ENCODE results near the gene RAPGEF5. TPM values are rescaled to one million over a fixed set of nuclear protein-coding genes. Genes with fewer than 3 reads are reported as not detected.

Gene RAPGEF5
- total RNA-seq, 1 donor from 2014 or later = 12.4 TPM

GRCh38 chr7:22278660-22279059 lies 78.3 kb downstream of the RAPGEF5 start:
- no peak for DNase-seq
- intact Hi-C loops (cut with micrococcal nuclease) = no loop called here
- Mint-ChIP-seq H3K4me1 (no peaks in the 10 kb centered on the region), H3K27ac (no peak overlapping the region), H3K9me3 (no peaks in the 10 kb centered on the region), H3K4me3 (no peak overlapping the region), H3K36me3 (ENCODE audit: low read depth) (no peaks in the 10 kb centered on the region), H3K27me3 (no peaks in the 10 kb centered on the region)
- ChIA-PET CTCF (interaction anchor here (1.3 kb wide), 1 partner anchor 169 kb away, joined by 3 read pairs; no protein-coding TSS in a partner anchor), POLR2A (no interaction called here)
- ATAC-seq (ENCODE audit: low read depth) = no peak
- no peak for TF ChIP-seq CTCF (IDR thresholded peaks at IDR 0.05)

GRCh38 chr7:22277375-22277774 lies 79.6 kb downstream of the RAPGEF5 start:
- no peak overlapping the region for H3K4me3 Mint-ChIP-seq
- DNase-seq = no peak
- intact Hi-C loops (cut with micrococcal nuclease) = no loop called here
- no peaks in the 10 kb centered on the region for H3K9me3 Mint-ChIP-seq
- H3K4me1 Mint-ChIP-seq = no peaks in the 10 kb centered on the region
- no peaks in the 10 kb centered on the region for H3K36me3 Mint-ChIP-seq (ENCODE audit: low read depth)
- ChIA-PET POLR2A (interaction anchor here (1.1 kb wide), 1 partner anchor 40 kb away, joined by 4 read pairs; no protein-coding TSS in a partner anchor), CTCF (no interaction called here)
- H3K27me3 Mint-ChIP-seq = no peaks in the 10 kb centered on the region
- no peak overlapping the region for H3K27ac Mint-ChIP-seq
- no peak for TF ChIP-seq CTCF (IDR thresholded peaks at IDR 0.05)
- no peak for ATAC-seq (ENCODE audit: low read depth)

- DNase-seq = no peak
- Mint-ChIP-seq H3K4me3 (no peak overlapping the region), H3K27me3 (no peaks in the 10 kb centered on the region), H3K27ac (no peak overlapping the region), H3K36me3 (ENCODE audit: low read depth) (no peaks in the 10 kb centered on the region), H3K4me1 (no peaks in the 10 kb centered on the region), H3K9me3 (no peaks in the 10 kb centered on the region)
- ChIA-PET CTCF (no interaction called here), POLR2A (no interaction called here)
- no peak for ATAC-seq (ENCODE audit: low read depth)
- TF ChIP-seq CTCF (IDR thresholded peaks at IDR 0.05) = no peak
- intact Hi-C loops (cut with micrococcal nuclease) = no loop called here
These were observed 81.3 kb downstream of the RAPGEF5 start for GRCh38 chr7:22275661-22276060.

- intact Hi-C loops (cut with micrococcal nuclease) = no loop called here
- no peak for TF ChIP-seq CTCF (IDR thresholded peaks at IDR 0.05)
- Mint-ChIP-seq H3K4me1 (no peaks in the 10 kb centered on the region), H3K27ac (no peak overlapping the region), H3K27me3 (no peaks in the 10 kb centered on the region), H3K36me3 (ENCODE audit: low read depth) (no peaks in the 10 kb centered on the region), H3K4me3 (no peak overlapping the region), H3K9me3 (no peaks in the 10 kb centered on the region)
- ATAC-seq (ENCODE audit: low read depth) = no peak
- no peak for DNase-seq
- POLR2A ChIA-PET = no interaction called here
- CTCF ChIA-PET = no interaction called here
These were observed 85.6 kb downstream of the RAPGEF5 start for GRCh38 chr7:22271311-22271710.

- Mint-ChIP-seq H3K27ac (no peak overlapping the region), H3K4me3 (no peak overlapping the region), H3K9me3 (no peaks in the 10 kb centered on the region), H3K4me1 (no peaks in the 10 kb centered on the region), H3K27me3 (no peaks in the 10 kb centered on the region), H3K36me3 (ENCODE audit: low read depth) (no peaks in the 10 kb centered on the region)
- DNase-seq (no peak), ATAC-seq (ENCODE audit: low read depth) (no peak)
- CTCF ChIA-PET = no interaction called here
- POLR2A ChIA-PET = no interaction called here
- intact Hi-C loops (cut with micrococcal nuclease) = no loop called here
- TF ChIP-seq CTCF (IDR thresholded peaks at IDR 0.05) = no peak
These were observed 86.6 kb downstream of the RAPGEF5 start for GRCh38 chr7:22270371-22270770.

Data from activated B cell treated with CpG ODN at 0.5 μM for 24 hours (primary cell).